Measurements from ENCODE around the gene RASSF1.

GRCh38 chr3:50323092-50323600, 17.5 kb downstream of the RASSF1 start:
- TF ChIP-seq MLLT1 (IDR thresholded peaks at IDR 0.05), result no peak
- no peak for TF ChIP-seq HCFC1 (IDR thresholded peaks at IDR 0.05; ENCODE audit: low read length)

Data from GM12878 (cell line).